ENCODE results near the gene VIL1. TPM values are rescaled to one million over a fixed set of nuclear protein-coding genes. Genes with fewer than 3 reads are reported as not detected.

VIL1 gene
- total and polyA plus RNA-seq, 2 of the 8 experiments (the other 6 are each of a cell fraction or from before 2014, with no cell fraction given), result 6.2 to 7.0 TPM

DNA sequence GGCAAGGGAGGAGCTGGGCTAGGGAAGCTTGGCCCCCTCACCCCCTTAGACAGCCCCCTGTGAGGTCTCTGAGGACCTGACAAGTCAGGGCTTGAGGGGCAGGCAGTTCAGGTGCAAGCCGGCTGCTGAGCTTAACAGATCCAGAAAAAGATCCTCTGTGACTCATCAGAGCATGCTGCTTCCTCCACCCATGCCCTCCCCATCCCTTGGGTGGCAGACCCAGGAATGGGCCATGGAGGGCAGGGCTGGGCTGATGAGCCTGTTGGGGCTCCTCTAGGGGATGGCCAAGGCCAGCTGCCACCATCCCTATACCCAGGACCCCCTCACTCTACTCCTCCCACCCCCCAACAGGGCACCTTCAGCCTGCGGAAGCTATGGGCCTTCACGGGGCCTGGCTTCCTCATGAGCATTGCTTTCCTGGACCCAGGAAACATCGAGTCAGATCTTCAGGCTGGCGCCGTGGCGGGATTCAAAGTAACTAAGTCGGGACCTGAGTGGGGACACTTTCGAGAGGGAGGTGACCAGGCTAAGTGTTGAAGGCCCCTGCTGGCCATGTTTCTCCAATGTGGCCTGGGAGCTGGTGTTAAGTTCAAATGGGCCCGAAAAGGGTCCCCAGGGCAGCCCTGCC, 34.9 kb upstream of the VIL1 start:
- Histone ChIP-seq H3K9me3 (ENCODE audit: insufficient read depth in 2 of 2, low read depth in 1 of 2, low read length in 1 of 2) (no peaks in the 10 kb centered on the region), H3K27me3 (replicated peaks in 1 of 4; ENCODE audit: control insufficient read depth in 3 of 4, extremely low read depth in 1 of 4, insufficient read depth in 3 of 4, low read length in 3 of 4) (peaks cover 0 to 17% (median 11%) of the 10 kb centered on the region in 4 experiments; a peak in 5 of 7 replicates), H2AK5ac (ENCODE audit: low read depth, low read length) (no peak overlapping the region), H3K23me2 (ENCODE audit: low read depth, low read length) (peaks cover 7% of the 10 kb centered on the region; the same call in 1 of the 2 replicates), H4K20me1 (replicated peaks in 1 of 2; ENCODE audit: control insufficient read depth in 1 of 2, insufficient read depth in 2 of 2, low read length in 2 of 2) (no peaks in the 10 kb centered on the region), H3K79me1 (ENCODE audit: low read depth, low read length) (no peaks in the 10 kb centered on the region), H4K91ac (replicated peaks; ENCODE audit: insufficient read length, low read length) (no peak overlapping the region), H2AFZ (ENCODE audit: low read length) (no peak overlapping the region), H3K36me3 (ENCODE audit: control insufficient read depth in 2 of 4, insufficient read depth in 4 of 4, low read length in 3 of 4) (no peaks in the 10 kb centered on the region), H3K23ac (ENCODE audit: insufficient read length) (no peak overlapping the region), H3K4me1 (replicated peaks in 1 of 4; ENCODE audit: control insufficient read depth in 3 of 4, insufficient read depth in 4 of 4, low read length in 3 of 4) (peaks cover 0 to 5% (median 3%) of the 10 kb centered on the region in 4 experiments; a peak in 5 of 7 replicates), H4K8ac (ENCODE audit: extremely low read depth, insufficient read depth, low read length) (no peak overlapping the region), H2BK20ac (ENCODE audit: low read length) (no peak overlapping the region), H2BK5ac (ENCODE audit: low read depth, low read length) (no peak overlapping the region), H2BK120ac (replicated peaks; ENCODE audit: low read depth, low read length) (no peak overlapping the region), H3K14ac (ENCODE audit: insufficient read length) (no peak overlapping the region), H3K27ac (ENCODE audit: low read depth, low read length) (no peak overlapping the region), H4K5ac (ENCODE audit: insufficient read length, low read depth, low read length) (no peak overlapping the region), H3K18ac (ENCODE audit: extremely low read depth, low read length) (no peak overlapping the region), H3K4ac (replicated peaks; ENCODE audit: insufficient read length, low read depth, low read length) (no peak overlapping the region), H3K79me2 (ENCODE audit: control insufficient read depth in 1 of 2, insufficient read depth in 2 of 2, low read length in 2 of 2) (no peaks in the 10 kb centered on the region), H3K4me2 (ENCODE audit: insufficient read depth in 1 of 2, low read depth in 2 of 2, low read length in 2 of 2) (no peak overlapping the region), H2BK15ac (ENCODE audit: low read length) (no peak overlapping the region), H2BK12ac (ENCODE audit: low read depth, low read length) (no peak overlapping the region), H3K56ac (replicated peaks; ENCODE audit: insufficient read length, low read depth, low read length) (no peak overlapping the region), H3K4me3 (ENCODE audit: extremely low read depth in 1 of 4, insufficient read depth in 2 of 4, low read depth in 3 of 4, low read length in 4 of 4) (no peak overlapping the region), H3K9ac (replicated peaks in 1 of 4; ENCODE audit: extremely low read depth in 1 of 4, low read depth in 3 of 4, low read length in 3 of 4) (no peak overlapping the region)
- FAIRE-seq (no peak), DNase-seq (ENCODE audit: low read depth in 1 of 2, low spot score in 2 of 2) (no peak)
- TF ChIP-seq BRCA1 (IDR thresholded peaks at IDR 0.05; ENCODE audit: low read depth, low read length), result no peak
- no peak for TF ChIP-seq BCL11A (IDR thresholded peaks at IDR 0.05; ENCODE audit: low read depth in 2 of 2, low read length in 2 of 2)
- TF ChIP-seq, protein P1, sequence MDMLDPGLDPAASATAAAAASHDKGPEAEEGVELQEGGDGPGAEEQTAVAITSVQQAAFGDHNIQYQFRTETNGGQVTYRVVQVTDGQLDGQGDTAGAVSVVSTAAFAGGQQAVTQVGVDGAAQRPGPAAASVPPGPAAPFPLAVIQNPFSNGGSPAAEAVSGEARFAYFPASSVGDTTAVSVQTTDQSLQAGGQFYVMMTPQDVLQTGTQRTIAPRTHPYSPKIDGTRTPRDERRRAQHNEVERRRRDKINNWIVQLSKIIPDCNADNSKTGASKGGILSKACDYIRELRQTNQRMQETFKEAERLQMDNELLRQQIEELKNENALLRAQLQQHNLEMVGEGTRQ (IDR thresholded peaks at IDR 0.05; ENCODE audit: low read length), result no peak
- no peak for TF ChIP-seq CBX5 (IDR thresholded peaks at IDR 0.05; ENCODE audit: low read depth, low read length)
- no peak for TF ChIP-seq RBBP5 (IDR thresholded peaks at IDR 0.05; ENCODE audit: borderline replicate concordance, low read depth, low read length)
- WGBS, 2 experiments (ENCODE audit: extremely low coverage in 1 of 2, insufficient coverage in 1 of 2, insufficient read length in 1 of 2, insufficient replicate concordance in 2 of 2, low coverage in 1 of 2, low lambda C conversion rate in 2 of 2, missing lambda C conversion rate in 1 of 2), result 93% methylated on average over 10 of the region's 10 CpGs; no CpG with 5 or more reads in 1 of the 2 experiments
- CTCF ChIA-PET (ENCODE audit: partially characterized antibody), result interaction anchor here (0.5 to 3.5 kb wide), 12 partner anchors 10 to 486 kb away, joined by 3 to 14 read pairs (median 3); partner anchors contain the start of genes CATIP and TMBIM1
- POLR2A ChIA-PET (ENCODE audit: partially characterized antibody), result interaction anchor here (1.8 kb wide), 1 partner anchor 9 kb away, joined by 4 read pairs; no protein-coding TSS in a partner anchor
